Neural cell (in vitro differentiated cells): ENCODE data around the gene MLLT3. TPM values are rescaled to one million over a fixed set of nuclear protein-coding genes. Genes with fewer than 3 reads are reported as not detected.

ENCODE experiments used
- H2AFZ ChIP-seq: fragments of 200-600, 300-800 bp; sonication (generic), shearing (Covaris generic); 2 replicates; pipeline ENCODE4 v1.6.0; 2014; ENCODE audit warnings: low read depth, mild to moderate bottlenecking, antibody characterized with exemption, low read length, moderate library complexity
- H3F3A ChIP-seq: fragments of 200-600 bp; shearing (Covaris generic); 2 replicates; pipeline ENCODE4 v1.6.1; 2016; ENCODE audit warnings: mild to moderate bottlenecking, moderate library complexity, mixed read lengths, antibody characterized with exemption, low read length; ENCODE audit not compliant: insufficient read depth, poor library complexity, severe bottlenecking
- H3K27ac ChIP-seq: fragments of 200-600, 300-800 bp; sonication (generic), shearing (Covaris generic); 2 replicates; pipeline ENCODE4 v1.5.1; 2014; ENCODE audit warnings: mild to moderate bottlenecking, low read length, moderate library complexity
- H3K27me3 ChIP-seq: fragments of 300-800, 200-600 bp; sonication (generic), shearing (Covaris generic); 2 replicates; pipeline ENCODE4 v1.6.0; 2014; ENCODE audit warnings: mild to moderate bottlenecking, low read depth, low read length, moderate library complexity; ENCODE audit not compliant: insufficient read depth
- H3K36me3 ChIP-seq: fragments of 300-800, 200-600 bp; sonication (generic), shearing (Covaris generic); 2 replicates; pipeline ENCODE4 v1.5.1; 2014; ENCODE audit warnings: mild to moderate bottlenecking, antibody characterized with exemption, low read length, moderate library complexity; ENCODE audit not compliant: insufficient read depth
- H3K4me2 ChIP-seq: fragments of 300-800, 200-600 bp; sonication (generic), shearing (Covaris generic); 2 replicates; pipeline ENCODE4 v1.6.0; 2014; ENCODE audit warnings: mild to moderate bottlenecking, low read length
- H3K4me3 ChIP-seq: fragments of 300-800, 200-600 bp; sonication (generic), shearing (Covaris generic); 2 replicates; pipeline ENCODE4 v1.5.1; 2014; ENCODE audit warnings: mild to moderate bottlenecking, low read length, moderate library complexity
- H3K79me2 ChIP-seq: fragments of 200-600 bp; shearing (Covaris generic); replicated peaks from 2 replicates; pipeline ENCODE4 v1.6.0; 2014; ENCODE audit warnings: mild to moderate bottlenecking, low read length, moderate library complexity; ENCODE audit not compliant: insufficient read depth
- H3K9ac ChIP-seq: fragments of 300-800, 200-600 bp; sonication (generic), shearing (Covaris generic); 2 replicates; pipeline ENCODE4 v1.6.1; 2016; ENCODE audit warnings: mild to moderate bottlenecking, low read length, mixed read lengths
- H3K9me2 ChIP-seq: fragments of 200-600 bp; shearing (Covaris generic); 2 replicates; pipeline ENCODE4 v1.6.1; 2016; ENCODE audit warnings: mild to moderate bottlenecking, low read length, mixed read lengths; ENCODE audit not compliant: insufficient read depth
- H3K9me3 ChIP-seq: fragments of 200-600, 300-800 bp; sonication (generic), shearing (Covaris generic); 2 replicates; pipeline ENCODE4 v1.6.1; 2016; ENCODE audit warnings: mild to moderate bottlenecking, mixed run types, low read length, moderate library complexity, mixed read lengths
- H4K20me1 ChIP-seq: fragments of 200-600 bp; shearing (Covaris generic); 2 replicates; pipeline ENCODE4 v1.6.1; 2016; ENCODE audit warnings: mild to moderate bottlenecking, mixed run types; ENCODE audit not compliant: insufficient read depth
- CTCF ChIP-seq: fragments of 450-650 bp; IDR thresholded peaks from 2 replicates; pipeline ENCODE4 v1.5.1; 2014; ENCODE audit warnings: antibody characterized with exemption, mild to moderate bottlenecking, moderate library complexity; ENCODE audit not compliant: poor library complexity, severe bottlenecking
- EP300 ChIP-seq: fragments of 450-650 bp; conservative IDR thresholded peaks from 2 replicates; pipeline ENCODE4 v1.6.1; 2014; ENCODE audit warnings: antibody characterized with exemption, mild to moderate bottlenecking, moderate library complexity; ENCODE audit not compliant: poor library complexity, severe bottlenecking
- EZH2 ChIP-seq: fragments of 200-600, 300-800 bp; shearing (Covaris generic), sonication (generic); IDR thresholded peaks from 2 replicates; pipeline ENCODE4 v1.6.1; 2014; ENCODE audit warnings: antibody characterized with exemption, low read length, borderline replicate concordance, mild to moderate bottlenecking; ENCODE audit not compliant: insufficient read depth, poor library complexity, severe bottlenecking
- MXI1 ChIP-seq: fragments of 450-650 bp; conservative IDR thresholded peaks from 2 replicates; pipeline ENCODE4 v1.6.1; 2014; ENCODE audit warnings: antibody characterized with exemption, mild to moderate bottlenecking; ENCODE audit not compliant: poor library complexity, severe bottlenecking
- POLR2AphosphoS5 ChIP-seq: IDR thresholded peaks from 2 replicates; pipeline ENCODE4 v1.6.1; 2012
- RAD21 ChIP-seq: fragments of 450-650 bp; conservative IDR thresholded peaks from 2 replicates; pipeline ENCODE4 v1.6.1; 2014; ENCODE audit warnings: antibody characterized with exemption, mild to moderate bottlenecking, moderate library complexity
- REST ChIP-seq: IDR thresholded peaks from 2 replicates; pipeline ENCODE4 v1.6.1; 2012; ENCODE audit warnings: borderline replicate concordance
- SMC3 ChIP-seq: fragments of 450-650 bp; conservative IDR thresholded peaks from 2 replicates; pipeline ENCODE4 v1.6.1; 2014; ENCODE audit warnings: antibody characterized with exemption, mild to moderate bottlenecking, moderate library complexity; ENCODE audit not compliant: poor library complexity
- TAF1 ChIP-seq: IDR thresholded peaks from 2 replicates; pipeline ENCODE4 v1.6.1; 2012; ENCODE audit warnings: low read depth
- polyA plus RNA-seq: library from polyadenylated mRNA; depleted of rRNA; stranded (reverse); fragments of >200 nt; gene quantifications from 2 replicates; pipeline ENCODE4 v1.2.3, GENCODE V29; 2014

MLLT3 gene
- polyA plus RNA-seq, 1 donor from 2014 or later = 61.5 TPM

- H3K4me2 ChIP-seq = no peak overlapping the region
These were observed 318.3 kb downstream of the MLLT3 start for GRCh38 chr9:20303996-20304395.

GRCh38 chr9:20303066-20303465 lies 319.2 kb downstream of the MLLT3 start:
- TF ChIP-seq POLR2AphosphoS5 (no peak), RAD21 (no peak), EZH2 (no peak), EP300 (no peak), MXI1 (no peak), TAF1 (no peak), CTCF (no peak), REST (no peak), SMC3 (no peak)
- H3K9me2 ChIP-seq = no peaks in the 10 kb centered on the region
- no peak overlapping the region for H3K27ac ChIP-seq
- H3K9me3 ChIP-seq = no peaks in the 10 kb centered on the region
- H3K79me2 ChIP-seq = no peaks in the 10 kb centered on the region
- H3K4me3 ChIP-seq = no peak overlapping the region
- H3K4me2 ChIP-seq = no peak overlapping the region
- no peaks in the 10 kb centered on the region for H3K36me3 ChIP-seq
- no peaks in the 10 kb centered on the region for H3F3A ChIP-seq
- H3K27me3 ChIP-seq = no peaks in the 10 kb centered on the region
- H4K20me1 ChIP-seq = no peaks in the 10 kb centered on the region
- H3K9ac ChIP-seq = no peak overlapping the region
- H2AFZ ChIP-seq = no peak overlapping the region

More at GRCh38 chr9:20303996-20304395, 318.3 kb downstream of the MLLT3 start:
- Histone ChIP-seq H3K36me3 (no peaks in the 10 kb centered on the region), H4K20me1 (no peaks in the 10 kb centered on the region), H3K9me3 (no peaks in the 10 kb centered on the region), H3F3A (no peaks in the 10 kb centered on the region), H3K27ac (no peak overlapping the region), H3K79me2 (no peaks in the 10 kb centered on the region), H3K4me3 (no peak overlapping the region), H3K9me2 (no peaks in the 10 kb centered on the region), H3K9ac (no peak overlapping the region), H2AFZ (no peak overlapping the region), H3K27me3 (no peaks in the 10 kb centered on the region)
- TF ChIP-seq REST = no peak
